ENCODE results near the gene C10orf90. TPM values are rescaled to one million over a fixed set of nuclear protein-coding genes. Genes with fewer than 3 reads are reported as not detected.

Gene C10orf90
- total and polyA plus RNA-seq, 2 donors (not counting 3 experiments of a cell fraction or from before 2014, with no cell fraction given) = not detected

- no peaks in the 10 kb centered on the region for H4K20me1 ChIP-seq (replicated peaks; ENCODE audit: control insufficient read depth, extremely low read depth, insufficient read depth, low read length)
- H3K27ac ChIP-seq (ENCODE audit: insufficient read depth, low read depth, low read length) = no peak overlapping the region
- H3K36me3 ChIP-seq (ENCODE audit: control insufficient read depth in 2 of 2, extremely low read depth in 1 of 2, insufficient read depth in 2 of 2, low read length in 2 of 2) = no peaks in the 10 kb centered on the region
- ChIA-PET CTCF (no interaction called here), POLR2A (no interaction called here)
- H3K4me3 ChIP-seq (replicated peaks in 1 of 3; ENCODE audit: insufficient read depth in 1 of 3, low read depth in 1 of 3, low read length in 3 of 3) = no peak overlapping the region
- no peak overlapping the region for H2AFZ ChIP-seq (ENCODE audit: low read depth, low read length)
- H3K4me1 ChIP-seq (ENCODE audit: control insufficient read depth, extremely low read depth, insufficient read depth, low read length) = no peaks in the 10 kb centered on the region
- FAIRE-seq = no peak
- H3K9me3 ChIP-seq (replicated peaks; ENCODE audit: control insufficient read depth, insufficient read depth, low read length) = no peaks in the 10 kb centered on the region
- TF ChIP-seq FOS (IDR thresholded peaks at IDR 0.05; ENCODE audit: borderline replicate concordance, insufficient read depth, low read length) (no peak), EZH2 (IDR thresholded peaks at IDR 0.05; ENCODE audit: borderline replicate concordance, low read depth, low read length, severe bottlenecking) (no peak), POLR2A (IDR thresholded peaks at IDR 0.05; ENCODE audit: low read depth, low read length) (no peak), MYC (IDR thresholded peaks at IDR 0.05; ENCODE audit: low read depth, low read length) (no peak), POLR2AphosphoS5 (IDR thresholded peaks at IDR 0.05; ENCODE audit: insufficient read depth, low read depth, low read length) (no peak), JUN (IDR thresholded peaks at IDR 0.05; ENCODE audit: borderline replicate concordance, insufficient read depth, insufficient read length, low read depth) (no peak), MAX (IDR thresholded peaks at IDR 0.05; ENCODE audit: insufficient read depth, insufficient read length) (no peak), GATA2 (IDR thresholded peaks at IDR 0.05; ENCODE audit: insufficient read depth, insufficient read length, low read depth, low read length) (no peak)
- no peaks in the 10 kb centered on the region for H3K27me3 ChIP-seq (ENCODE audit: control insufficient read depth in 2 of 2, insufficient read depth in 2 of 2, low read length in 2 of 2)
- dilution Hi-C loops (cut with MboI; ENCODE audit: extremely low pct_ligation_motif_present, low sequenced_read_pairs) = no loop called here
- no peak overlapping the region for H3K4me2 ChIP-seq (ENCODE audit: insufficient read depth, low read length)
- DNase-seq (ENCODE audit: low read depth, low spot score) = no peak
- no TSS peak for BruUV-seq (replicated peaks)
- intact Hi-C loops (cut with micrococcal nuclease) = no loop called here
- no peaks in the 10 kb centered on the region for H3K9me1 ChIP-seq (replicated peaks; ENCODE audit: control insufficient read depth, extremely low read depth, insufficient read depth, low read length)
- no peak overlapping the region for H3K9ac ChIP-seq (replicated peaks; ENCODE audit: extremely low read depth, insufficient read depth, low read length)
- H3K79me2 ChIP-seq (ENCODE audit: control insufficient read depth, insufficient read depth, low read length) = no peaks in the 10 kb centered on the region
Measured at GRCh38 chr10:126468467-126468866, 202.0 kb downstream of the C10orf90 start.

DNA sequence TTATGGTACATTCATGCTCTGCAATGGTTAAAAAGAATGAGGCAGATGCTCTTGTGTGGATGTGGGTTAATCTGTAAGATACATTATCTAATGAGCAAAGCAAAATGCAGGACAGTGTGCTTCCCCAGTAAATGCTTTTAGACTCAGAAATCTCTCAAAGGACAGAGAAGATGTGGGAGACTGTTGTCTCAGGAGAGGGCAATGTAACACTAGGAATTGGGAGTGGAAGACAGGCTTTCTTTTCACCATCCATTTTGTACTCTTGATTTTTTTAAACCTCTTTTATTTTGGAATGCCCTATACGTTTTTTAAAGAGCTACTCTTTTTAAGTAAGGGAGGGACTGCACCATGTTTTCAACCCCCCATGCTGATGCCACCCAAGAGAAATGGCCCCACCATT lies 204.7 kb downstream of the C10orf90 start:
- Histone ChIP-seq H4K20me1 (replicated peaks; ENCODE audit: control insufficient read depth, extremely low read depth, insufficient read depth, low read length) (no peaks in the 10 kb centered on the region), H3K4me2 (ENCODE audit: insufficient read depth, low read length) (no peak overlapping the region), H3K4me3 (replicated peaks in 1 of 3; ENCODE audit: insufficient read depth in 1 of 3, low read depth in 1 of 3, low read length in 3 of 3) (no peak overlapping the region), H3K27me3 (ENCODE audit: control insufficient read depth in 2 of 2, insufficient read depth in 2 of 2, low read length in 2 of 2) (no peaks in the 10 kb centered on the region), H3K36me3 (ENCODE audit: control insufficient read depth in 2 of 2, extremely low read depth in 1 of 2, insufficient read depth in 2 of 2, low read length in 2 of 2) (no peaks in the 10 kb centered on the region), H2AFZ (ENCODE audit: low read depth, low read length) (no peak overlapping the region), H3K27ac (ENCODE audit: insufficient read depth, low read depth, low read length) (no peak overlapping the region), H3K9me1 (replicated peaks; ENCODE audit: control insufficient read depth, extremely low read depth, insufficient read depth, low read length) (no peaks in the 10 kb centered on the region), H3K79me2 (ENCODE audit: control insufficient read depth, insufficient read depth, low read length) (no peaks in the 10 kb centered on the region), H3K9me3 (replicated peaks; ENCODE audit: control insufficient read depth, insufficient read depth, low read length) (no peaks in the 10 kb centered on the region), H3K9ac (replicated peaks; ENCODE audit: extremely low read depth, insufficient read depth, low read length) (no peak overlapping the region), H3K4me1 (ENCODE audit: control insufficient read depth, extremely low read depth, insufficient read depth, low read length) (no peaks in the 10 kb centered on the region)
- BruUV-seq (replicated peaks) = no TSS peak
- intact Hi-C loops (cut with micrococcal nuclease) = no loop called here
- dilution Hi-C loops (cut with MboI; ENCODE audit: extremely low pct_ligation_motif_present, low sequenced_read_pairs) = no loop called here
- FAIRE-seq = no peak
- ChIA-PET CTCF (no interaction called here), POLR2A (no interaction called here)
- TF ChIP-seq MYC (IDR thresholded peaks at IDR 0.05; ENCODE audit: low read depth, low read length) = no peak
- TF ChIP-seq JUN (IDR thresholded peaks at IDR 0.05; ENCODE audit: borderline replicate concordance, insufficient read depth, insufficient read length, low read depth) = no peak
- TF ChIP-seq POLR2A (IDR thresholded peaks at IDR 0.05; ENCODE audit: low read depth, low read length) = no peak
- DNase-seq (ENCODE audit: low read depth, low spot score) = no peak
